ENCODE data around the gene TBC1D3H.
"Not testable (repeated sequence)": the region's sequence is repeated elsewhere in the genome, so short reads cannot be mapped to it uniquely, and the experiment has no call there.

TBC1D3H gene

DNA sequence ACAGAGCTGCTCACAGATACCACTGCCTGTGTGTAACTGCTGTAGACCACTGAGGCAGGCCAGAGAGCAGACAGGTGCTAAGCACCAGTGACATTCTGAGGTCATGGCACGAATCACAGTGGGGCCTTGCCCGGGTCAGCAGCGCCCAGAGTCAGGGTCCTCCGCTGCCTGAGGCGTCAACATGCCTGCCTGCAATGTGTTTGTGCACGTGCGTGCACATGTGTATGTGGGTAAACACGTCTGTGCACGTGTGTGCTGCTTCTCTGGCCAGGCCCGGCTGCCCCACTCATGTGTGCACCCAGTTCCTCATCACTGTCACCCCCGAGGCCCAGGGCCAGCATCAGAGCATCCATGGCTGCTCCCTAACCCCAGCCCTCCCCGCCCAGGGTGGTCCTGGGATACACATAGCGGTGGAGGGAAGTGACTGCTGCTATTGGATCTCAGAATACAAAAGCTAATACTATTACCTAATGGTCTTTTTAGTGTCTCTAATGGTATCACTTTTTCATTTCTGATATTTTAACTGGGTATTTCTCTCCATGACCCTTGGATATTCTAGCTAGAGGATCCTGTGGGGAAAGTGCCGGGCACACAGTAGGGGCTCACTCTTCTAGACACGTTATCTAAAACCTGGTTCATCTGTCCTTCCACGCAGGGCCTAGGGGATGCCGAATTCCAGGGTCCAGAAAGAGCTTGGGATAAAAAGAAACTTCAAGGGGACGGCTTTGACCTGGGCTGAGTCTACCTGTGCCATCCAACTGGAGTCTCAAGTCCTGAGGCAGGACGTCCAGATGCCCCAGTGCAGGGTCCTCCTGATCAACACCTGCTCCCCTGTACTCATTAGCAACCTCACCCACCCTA, at the start of gene TBC1D3H:
Gene TBC1D3H (minus strand): TSS at position 51 of the 861 bp plus-strand sequence. CDS start 1,540 bp downstream, outside the sequence.
- DNase-seq: not testable (repeated sequence)

DNA sequence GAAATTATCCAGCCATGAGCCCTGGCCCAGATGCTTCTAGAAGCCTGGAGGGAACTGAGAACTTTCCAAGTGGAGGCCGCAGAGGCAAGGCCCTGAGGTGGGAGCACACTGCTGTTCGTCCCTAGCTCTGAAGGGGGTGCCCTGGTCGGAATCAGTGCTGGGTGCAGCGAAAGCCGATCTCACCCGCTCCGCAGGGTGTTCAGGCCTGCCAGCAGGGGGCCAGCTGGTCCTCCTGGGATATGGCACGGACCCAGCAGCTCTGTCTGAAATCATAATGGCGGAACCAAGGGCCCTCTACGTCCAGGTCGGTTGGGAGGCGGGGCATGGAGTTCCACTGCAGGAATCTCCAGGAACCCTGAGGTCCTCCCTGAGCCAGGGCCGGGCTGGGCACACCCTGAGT, 40.7 kb upstream of the TBC1D3H start:
- DNase-seq: not testable (repeated sequence)

DNA sequence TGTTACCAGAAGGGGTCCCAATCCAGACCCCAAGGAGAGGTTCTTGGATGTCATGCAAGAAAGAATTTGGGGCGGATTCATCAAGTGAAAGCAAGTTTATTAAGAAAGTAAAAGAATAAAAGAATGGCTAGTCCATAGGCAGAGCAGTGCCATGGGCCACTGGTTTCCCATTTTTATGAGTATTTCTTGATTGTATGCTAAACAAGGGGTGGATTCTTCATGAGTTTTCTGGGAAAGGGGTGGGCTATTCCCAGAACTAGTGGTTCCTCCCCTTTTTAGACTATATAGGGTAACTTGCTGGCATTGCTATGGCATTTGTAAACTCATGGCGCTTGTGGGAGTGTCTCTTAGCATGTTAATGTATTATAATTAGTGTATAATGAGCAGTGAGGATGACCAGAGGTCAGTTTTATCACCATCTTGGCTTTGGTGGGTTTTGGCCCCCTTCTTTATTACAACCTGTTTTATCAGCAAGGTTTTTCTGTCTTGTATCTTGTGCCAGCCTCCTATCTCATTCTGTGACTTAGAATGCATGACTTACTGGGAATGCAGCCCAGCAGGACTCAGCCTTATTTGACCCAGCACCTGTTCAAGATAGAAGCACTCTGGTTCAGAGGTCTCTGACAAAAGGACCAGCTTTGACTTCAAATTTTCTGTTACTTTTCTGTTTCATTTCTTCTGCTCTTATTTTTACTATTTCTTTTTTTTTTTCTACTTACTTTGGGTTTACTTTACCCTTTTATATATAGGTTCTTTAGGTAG, 27.1 kb upstream of the TBC1D3H start:
- DNase-seq: not testable (repeated sequence)

DNA sequence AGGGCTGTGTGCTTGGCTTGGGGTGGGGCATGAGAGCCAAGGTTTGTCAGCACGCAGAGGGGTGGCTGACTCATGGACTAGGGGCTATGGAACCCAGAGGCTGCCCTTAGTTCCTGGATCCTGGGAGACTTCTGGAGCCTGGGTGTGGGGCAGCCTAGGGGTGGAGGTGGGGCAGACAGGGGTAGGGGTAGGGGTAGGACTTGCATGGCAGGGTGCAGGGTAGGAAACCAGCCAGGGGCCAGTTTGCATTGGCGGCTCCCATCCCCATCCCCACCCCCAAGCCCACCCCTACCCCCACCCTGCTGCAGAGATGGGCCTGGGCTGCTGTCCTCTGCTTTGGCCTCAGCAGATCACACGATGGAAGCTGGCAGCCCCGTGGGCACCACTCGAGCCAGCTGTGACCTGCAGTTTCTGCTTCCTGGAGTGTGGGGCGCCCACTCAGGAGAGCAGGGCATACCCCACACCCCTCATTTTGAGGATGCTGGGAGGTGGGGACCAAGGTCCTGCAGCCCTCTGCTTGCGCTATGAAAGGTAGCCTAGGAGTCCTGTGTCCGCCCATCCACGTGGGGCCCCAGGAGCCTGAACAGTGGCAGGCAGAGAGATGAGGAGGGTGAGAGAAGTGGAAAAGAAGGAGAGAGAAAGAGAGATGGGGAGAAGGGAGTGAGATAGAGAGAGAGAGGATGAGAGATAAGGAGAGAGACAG, 2.9 kb upstream of the TBC1D3H start:
- not testable (repeated sequence) for DNase-seq

DNA sequence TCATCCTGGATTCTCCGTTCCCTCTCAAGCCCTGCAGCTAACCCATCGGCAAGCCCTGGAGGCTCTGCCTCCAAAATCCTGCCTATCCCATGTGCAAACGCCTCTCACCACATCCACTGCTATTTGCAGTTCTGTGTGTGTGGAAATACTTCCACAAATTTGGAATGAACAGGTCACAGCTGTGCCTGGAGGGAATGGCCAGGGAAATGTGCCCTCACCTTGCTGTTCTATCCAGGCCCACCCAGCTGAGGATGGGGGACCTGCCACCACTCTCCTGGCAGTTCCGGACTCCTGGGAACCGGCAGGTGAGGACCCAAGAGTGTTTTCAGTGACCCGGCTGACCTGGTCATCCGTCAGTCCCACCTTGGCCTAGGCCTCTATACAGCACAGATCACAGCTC, 12.3 kb downstream of the TBC1D3H start:
- DNase-seq: not testable (repeated sequence)

DNA sequence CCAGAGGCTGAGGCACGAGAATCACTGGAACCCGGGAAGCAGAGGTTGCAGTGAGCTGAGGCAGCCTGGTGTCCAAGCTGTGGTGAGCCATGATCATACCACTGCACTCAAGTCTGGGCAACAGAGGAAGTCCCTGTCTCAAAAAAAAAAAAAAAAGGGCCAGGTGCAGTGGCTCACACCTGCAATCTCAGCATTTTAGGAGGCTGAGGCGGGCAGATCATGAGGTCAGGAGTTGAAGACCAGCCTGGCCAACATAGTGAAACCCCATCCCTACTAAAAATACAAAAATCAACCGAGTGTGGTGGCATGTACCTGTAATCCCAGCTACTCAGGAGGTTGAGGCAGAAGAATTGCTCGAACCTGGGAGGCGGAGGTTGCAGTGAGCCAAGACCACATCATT, 25.7 kb downstream of the TBC1D3H start:
- not testable (repeated sequence) for DNase-seq
